HG02763 (cell line): ENCODE measurements around the gene PLA2G15.

ENCODE experiments used
- ATAC-seq: cut with Tn5 transposase; IDR thresholded peaks from one replicate; pipeline ENCODE4 v1.9.1; 2021; ENCODE audit warnings: mild to moderate bottlenecking, moderate library complexity; ENCODE audit not compliant: unreplicated experiment

PLA2G15 gene

GRCh38 chr16:68296291-68296690 is 51.1 kb downstream of the PLA2G15 start:
- no peak for ATAC-seq

- no peak for ATAC-seq
Measured at GRCh38 chr16:68296693-68297092, 51.5 kb downstream of the PLA2G15 start.

- ATAC-seq, result no peak
Measured at GRCh38 chr16:68297908-68298307, 52.7 kb downstream of the PLA2G15 start.

GRCh38 chr16:68298312-68298711 is 53.1 kb downstream of the PLA2G15 start:
- no peak for ATAC-seq

- ATAC-seq, result no peak
Measured at GRCh38 chr16:68298907-68299561, 53.9 kb downstream of the PLA2G15 start.

- ATAC-seq, result no peak
Measured at GRCh38 chr16:68299571-68300453, 54.6 kb downstream of the PLA2G15 start.

- ATAC-seq, result no peak
Measured at GRCh38 chr16:68300734-68301459, 55.7 kb downstream of the PLA2G15 start.

GRCh38 chr16:68306633-68307032 is 61.5 kb downstream of the PLA2G15 start:
- no peak for ATAC-seq

GRCh38 chr16:68309799-68310198 is 64.6 kb downstream of the PLA2G15 start:
- ATAC-seq, result no peak

GRCh38 chr16:68310437-68310773 is 65.2 kb downstream of the PLA2G15 start:
- peak; percentile 32 for ATAC-seq
